Vagina (tissue), 2 donors: ENCODE data around the gene ZCCHC2. TPM values are rescaled to one million over a fixed set of nuclear protein-coding genes. Genes with fewer than 3 reads are reported as not detected.

Experiments used
- DNase-seq, 2 donors: peaks; one replicate each; pipeline ENCODE4 v3.0.0-alpha.2; 2017; ENCODE audit errors: extremely low spot score in 2 of 2
- H3K27ac ChIP-seq: fragments of 200-600 bp; sonication (generic); one replicate; pipeline ENCODE4 v1.5.1; 2019
- H3K27me3 ChIP-seq: fragments of 200-600 bp; sonication (generic); one replicate; pipeline ENCODE4 v1.5.1; 2019
- H3K36me3 ChIP-seq, 2 donors: fragments of 200-600 bp; sonication (generic); one replicate each; pipeline ENCODE4 v1.5.1; 2017 to 2019
- H3K4me1 ChIP-seq: fragments of 200-600 bp; sonication (generic); one replicate; pipeline ENCODE4 v1.5.1; 2019
- H3K4me3 ChIP-seq, 2 donors: fragments of 200-600 bp; sonication (generic); 1 replicate in 1 of 2; 2 replicates in 1 of 2; pipeline ENCODE4 v1.5.1; 2016 to 2019
- H3K9me3 ChIP-seq: fragments of 200-600 bp; sonication (generic); one replicate; pipeline ENCODE4 v1.5.1; 2019
- POLR2A ChIP-seq, 2 donors: fragments of 450-650 bp; IDR thresholded peaks; one replicate each; pipeline ENCODE4 v1.6.1; 2017; ENCODE audit warnings: antibody characterized with exemption in 2 of 2, mild to moderate bottlenecking in 2 of 2, moderate library complexity in 2 of 2
- POLR2AphosphoS5 ChIP-seq, 2 donors: sonication (generic); formaldehyde crosslinking; IDR thresholded peaks; one replicate each; pipeline ENCODE4 v1.9.0; 2017; ENCODE audit warnings: antibody characterized with exemption in 2 of 2, mild to moderate bottlenecking in 2 of 2, low read depth in 1 of 2; ENCODE audit not compliant: insufficient read depth in 1 of 2
- intact Hi-C: fragments of 100-400 bp; cut with DNase I; formaldehyde crosslinking; loops from one replicate; pipeline ENCODE4 v1.15.1; 2023
- total RNA-seq: library from RNA; depleted of rRNA; stranded (reverse); fragments of >200 nt; gene quantifications from one replicate; pipeline ENCODE4 v1.2.3, GENCODE V29; 2016
- TF ChIP-seq, protein P1 (sequence below), 3 experiments: fragments of 450-650 bp in 2 of 3; fragments of 200-600 bp in 1 of 3; sonication (generic) in 1 of 3; IDR thresholded peaks; one replicate each; pipeline ENCODE4 v1.5.1; 2017 to 2019; ENCODE audit warnings: antibody characterized with exemption in 3 of 3, mild to moderate bottlenecking in 2 of 3, moderate library complexity in 2 of 3

ZCCHC2 gene
- total RNA-seq, 1 donor from 2014 or later = 30.4 TPM

- DNase-seq = no peak
- H3K4me3 ChIP-seq = no peak overlapping the region
- no peaks in the 10 kb centered on the region for H3K9me3 ChIP-seq
- no peaks in the 10 kb centered on the region for H3K36me3 ChIP-seq
- TF ChIP-seq POLR2A (IDR thresholded peaks at IDR 0.05) = no peak
- TF ChIP-seq, protein P1, sequence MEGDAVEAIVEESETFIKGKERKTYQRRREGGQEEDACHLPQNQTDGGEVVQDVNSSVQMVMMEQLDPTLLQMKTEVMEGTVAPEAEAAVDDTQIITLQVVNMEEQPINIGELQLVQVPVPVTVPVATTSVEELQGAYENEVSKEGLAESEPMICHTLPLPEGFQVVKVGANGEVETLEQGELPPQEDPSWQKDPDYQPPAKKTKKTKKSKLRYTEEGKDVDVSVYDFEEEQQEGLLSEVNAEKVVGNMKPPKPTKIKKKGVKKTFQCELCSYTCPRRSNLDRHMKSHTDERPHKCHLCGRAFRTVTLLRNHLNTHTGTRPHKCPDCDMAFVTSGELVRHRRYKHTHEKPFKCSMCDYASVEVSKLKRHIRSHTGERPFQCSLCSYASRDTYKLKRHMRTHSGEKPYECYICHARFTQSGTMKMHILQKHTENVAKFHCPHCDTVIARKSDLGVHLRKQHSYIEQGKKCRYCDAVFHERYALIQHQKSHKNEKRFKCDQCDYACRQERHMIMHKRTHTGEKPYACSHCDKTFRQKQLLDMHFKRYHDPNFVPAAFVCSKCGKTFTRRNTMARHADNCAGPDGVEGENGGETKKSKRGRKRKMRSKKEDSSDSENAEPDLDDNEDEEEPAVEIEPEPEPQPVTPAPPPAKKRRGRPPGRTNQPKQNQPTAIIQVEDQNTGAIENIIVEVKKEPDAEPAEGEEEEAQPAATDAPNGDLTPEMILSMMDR (IDR thresholded peaks at IDR 0.05) = no peak
- no peak for TF ChIP-seq POLR2AphosphoS5 (IDR thresholded peaks at IDR 0.05; ENCODE audit: insufficient read depth in 1 of 2, low read depth in 1 of 2)
- H3K27me3 ChIP-seq = no peaks in the 10 kb centered on the region
- intact Hi-C loops = no loop called here
- no peaks in the 10 kb centered on the region for H3K4me1 ChIP-seq
- H3K27ac ChIP-seq = no peak overlapping the region
These were observed 84.5 kb downstream of the ZCCHC2 start for GRCh38 chr18:62607302-62607701.

- TF ChIP-seq POLR2A (IDR thresholded peaks at IDR 0.05) (no peak), POLR2AphosphoS5 (IDR thresholded peaks at IDR 0.05; ENCODE audit: insufficient read depth in 1 of 2, low read depth in 1 of 2) (no peak)
- TF ChIP-seq, protein P1 (IDR thresholded peaks at IDR 0.05) = no peak
These were observed 85.0 kb downstream of the ZCCHC2 start for GRCh38 chr18:62607708-62608428.

GRCh38 chr18:62609764-62610163 lies 86.9 kb downstream of the ZCCHC2 start:
- Histone ChIP-seq H3K4me1 (no peaks in the 10 kb centered on the region), H3K27ac (no peak overlapping the region), H3K27me3 (no peaks in the 10 kb centered on the region), H3K4me3 (no peak overlapping the region), H3K9me3 (no peaks in the 10 kb centered on the region), H3K36me3 (no peaks in the 10 kb centered on the region)
- intact Hi-C loops = no loop called here
- no peak for DNase-seq
- TF ChIP-seq POLR2AphosphoS5 (IDR thresholded peaks at IDR 0.05; ENCODE audit: insufficient read depth in 1 of 2, low read depth in 1 of 2) (no peak), POLR2A (IDR thresholded peaks at IDR 0.05) (no peak)
- TF ChIP-seq, protein P1 (IDR thresholded peaks at IDR 0.05) = no peak

More at GRCh38 chr18:62607708-62608428, 85.0 kb downstream of the ZCCHC2 start:
- no peaks in the 10 kb centered on the region for H3K4me1 ChIP-seq
- H3K27me3 ChIP-seq = no peaks in the 10 kb centered on the region
- H3K4me3 ChIP-seq = no peak overlapping the region
- no peak overlapping the region for H3K27ac ChIP-seq
- DNase-seq = no peak
- intact Hi-C loops = no loop called here
- H3K9me3 ChIP-seq = no peaks in the 10 kb centered on the region
- H3K36me3 ChIP-seq = no peaks in the 10 kb centered on the region

DNA sequence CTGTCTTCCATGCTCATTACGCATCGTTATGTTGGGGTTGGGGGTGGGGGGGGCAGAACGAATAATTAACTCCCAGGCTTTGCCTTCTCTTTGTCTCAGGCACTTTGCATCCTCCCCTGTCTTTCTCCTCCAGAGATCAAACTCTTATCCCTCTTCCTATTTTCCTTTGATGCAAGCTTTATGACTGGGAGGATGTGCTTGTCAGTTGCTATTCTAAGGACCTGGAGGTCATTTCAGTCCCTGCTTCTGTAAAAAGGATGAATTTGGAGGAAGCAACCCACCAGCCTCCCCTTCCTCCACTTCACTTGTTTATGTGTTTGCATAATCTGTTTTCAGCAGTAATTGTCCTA lies 87.5 kb downstream of the ZCCHC2 start:
- no peaks in the 10 kb centered on the region for H3K4me1 ChIP-seq
- no peaks in the 10 kb centered on the region for H3K27me3 ChIP-seq
- no peak for DNase-seq
- TF ChIP-seq, protein P1 (IDR thresholded peaks at IDR 0.05) = no peak
- TF ChIP-seq POLR2AphosphoS5 (IDR thresholded peaks at IDR 0.05; ENCODE audit: insufficient read depth in 1 of 2, low read depth in 1 of 2) (no peak), POLR2A (IDR thresholded peaks at IDR 0.05) (no peak)
- no peak overlapping the region for H3K27ac ChIP-seq
- intact Hi-C loops = no loop called here
- H3K9me3 ChIP-seq = no peaks in the 10 kb centered on the region
- H3K4me3 ChIP-seq = no peak overlapping the region
- H3K36me3 ChIP-seq = no peaks in the 10 kb centered on the region

DNA sequence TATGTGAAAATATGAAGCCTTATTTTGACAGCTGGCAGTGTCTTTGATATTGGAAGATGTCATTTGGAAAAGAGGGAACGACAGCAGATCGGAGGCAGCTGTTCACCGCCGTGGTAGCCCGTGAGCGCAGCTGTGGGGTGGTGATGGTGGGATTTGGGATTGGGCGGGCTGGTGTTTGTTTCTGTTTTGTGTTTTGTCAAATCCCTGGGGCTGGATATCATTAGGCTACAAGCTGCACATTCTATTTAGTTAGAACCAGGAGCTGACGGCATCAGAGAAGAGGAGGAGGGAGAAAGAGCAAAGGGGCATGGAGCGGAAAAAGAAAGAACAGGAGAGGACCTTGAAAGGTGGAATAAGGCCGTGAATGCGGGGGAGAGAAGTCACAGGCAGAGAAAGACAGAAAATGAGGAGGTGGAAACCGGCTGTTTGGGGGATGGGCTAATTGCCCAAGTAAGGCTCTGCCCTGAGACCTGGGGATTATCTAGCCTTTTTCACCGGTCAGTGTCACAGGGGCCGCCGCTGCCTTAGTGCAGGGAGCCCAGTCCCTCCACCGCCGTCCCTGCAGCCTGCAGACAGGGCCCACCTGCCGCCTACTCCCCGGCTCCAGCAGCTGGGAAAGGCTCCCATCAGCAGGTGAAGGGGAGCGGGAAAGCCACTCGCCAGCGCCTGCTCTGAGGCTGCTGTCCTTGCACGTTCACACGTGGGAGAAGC lies 88.0 kb downstream of the ZCCHC2 start:
- Histone ChIP-seq H3K27ac (no peak overlapping the region), H3K9me3 (no peaks in the 10 kb centered on the region), H3K4me3 (peak overlapping the region in 1 of 2 donors; percentile 8), H3K4me1 (no peaks in the 10 kb centered on the region), H3K36me3 (no peaks in the 10 kb centered on the region), H3K27me3 (no peaks in the 10 kb centered on the region)
- TF ChIP-seq POLR2AphosphoS5 (IDR thresholded peaks at IDR 0.05; ENCODE audit: insufficient read depth in 1 of 2, low read depth in 1 of 2) (no peak), POLR2A (IDR thresholded peaks at IDR 0.05) (no peak)
- TF ChIP-seq, protein P1 (IDR thresholded peaks at IDR 0.05) = no peak
- intact Hi-C loops = no loop called here
- no peak for DNase-seq
